ENCODE measurements around the gene PIH1D2. TPM values are rescaled to one million over a fixed set of nuclear protein-coding genes. Genes with fewer than 3 reads are reported as not detected.
A peak's percentile ranks its signal among the peaks of the same experiment; 100 is the strongest.

Gene PIH1D2
- total and polyA plus RNA-seq, 2 experiments from 2014 or later: 0.60 to 3.1 TPM

DNA sequence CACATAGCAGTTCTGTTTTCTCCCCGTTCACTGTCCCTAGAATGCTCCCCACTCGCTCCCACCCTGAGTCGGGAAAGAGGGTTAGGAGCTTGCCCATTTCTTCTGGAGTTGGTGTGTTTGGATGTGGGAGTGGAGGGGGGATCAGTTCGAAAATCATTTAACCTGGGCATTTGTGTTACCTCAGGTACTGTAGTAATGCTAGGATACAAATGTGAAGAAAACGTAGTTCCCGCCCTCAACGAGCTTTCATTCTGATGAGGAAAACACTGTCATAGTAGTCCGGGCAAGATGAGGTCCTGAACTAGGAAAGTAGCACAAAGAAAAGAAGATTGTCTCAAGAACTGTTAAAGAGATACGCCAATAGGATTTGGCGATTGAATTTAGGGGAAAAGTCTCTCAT, 13.4 kb upstream of the PIH1D2 start:
- Histone ChIP-seq H4K20me1 (ENCODE audit: insufficient read depth, poor library complexity, severe bottlenecking) (peaks cover 4% of the 10 kb centered on the region), H3K4me1 (ENCODE audit: insufficient read depth) (peaks cover 14% of the 10 kb centered on the region), H3K36me3 (replicated peaks; ENCODE audit: insufficient read depth, low read depth) (peaks cover 3% of the 10 kb centered on the region), H3K79me2 (peaks cover 49% of the 10 kb centered on the region), H3K4me2 (peak overlapping the region; percentile 91), H3K27ac (peak overlapping the region; percentile 30), H2AFZ (peak overlapping the region; percentile 60), H3K27me3 (no peaks in the 10 kb centered on the region), H3K9me3 (ENCODE audit: low read depth) (no peaks in the 10 kb centered on the region), H3K4me3 (peak overlapping the region; percentile 28), H3K9me2 (replicated peaks; ENCODE audit: insufficient read depth) (no peaks in the 10 kb centered on the region)
- 19% methylated on average over 10 of the region's 10 CpGs for WGBS (ENCODE audit: low lambda C conversion rate, missing lambda C conversion rate)
- DNase-seq (ENCODE audit: low spot score): no peak
- TF ChIP-seq EZH2 (IDR thresholded peaks at IDR 0.05; ENCODE audit: borderline replicate concordance): no peak
- TF ChIP-seq, protein P1, sequence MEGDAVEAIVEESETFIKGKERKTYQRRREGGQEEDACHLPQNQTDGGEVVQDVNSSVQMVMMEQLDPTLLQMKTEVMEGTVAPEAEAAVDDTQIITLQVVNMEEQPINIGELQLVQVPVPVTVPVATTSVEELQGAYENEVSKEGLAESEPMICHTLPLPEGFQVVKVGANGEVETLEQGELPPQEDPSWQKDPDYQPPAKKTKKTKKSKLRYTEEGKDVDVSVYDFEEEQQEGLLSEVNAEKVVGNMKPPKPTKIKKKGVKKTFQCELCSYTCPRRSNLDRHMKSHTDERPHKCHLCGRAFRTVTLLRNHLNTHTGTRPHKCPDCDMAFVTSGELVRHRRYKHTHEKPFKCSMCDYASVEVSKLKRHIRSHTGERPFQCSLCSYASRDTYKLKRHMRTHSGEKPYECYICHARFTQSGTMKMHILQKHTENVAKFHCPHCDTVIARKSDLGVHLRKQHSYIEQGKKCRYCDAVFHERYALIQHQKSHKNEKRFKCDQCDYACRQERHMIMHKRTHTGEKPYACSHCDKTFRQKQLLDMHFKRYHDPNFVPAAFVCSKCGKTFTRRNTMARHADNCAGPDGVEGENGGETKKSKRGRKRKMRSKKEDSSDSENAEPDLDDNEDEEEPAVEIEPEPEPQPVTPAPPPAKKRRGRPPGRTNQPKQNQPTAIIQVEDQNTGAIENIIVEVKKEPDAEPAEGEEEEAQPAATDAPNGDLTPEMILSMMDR (IDR thresholded peaks at IDR 0.05; ENCODE audit: poor library complexity): no peak
- no peak for TF ChIP-seq EZH2phosphoT487 (IDR thresholded peaks at IDR 0.05; ENCODE audit: low read depth, severe bottlenecking, unreplicated experiment)

DNA sequence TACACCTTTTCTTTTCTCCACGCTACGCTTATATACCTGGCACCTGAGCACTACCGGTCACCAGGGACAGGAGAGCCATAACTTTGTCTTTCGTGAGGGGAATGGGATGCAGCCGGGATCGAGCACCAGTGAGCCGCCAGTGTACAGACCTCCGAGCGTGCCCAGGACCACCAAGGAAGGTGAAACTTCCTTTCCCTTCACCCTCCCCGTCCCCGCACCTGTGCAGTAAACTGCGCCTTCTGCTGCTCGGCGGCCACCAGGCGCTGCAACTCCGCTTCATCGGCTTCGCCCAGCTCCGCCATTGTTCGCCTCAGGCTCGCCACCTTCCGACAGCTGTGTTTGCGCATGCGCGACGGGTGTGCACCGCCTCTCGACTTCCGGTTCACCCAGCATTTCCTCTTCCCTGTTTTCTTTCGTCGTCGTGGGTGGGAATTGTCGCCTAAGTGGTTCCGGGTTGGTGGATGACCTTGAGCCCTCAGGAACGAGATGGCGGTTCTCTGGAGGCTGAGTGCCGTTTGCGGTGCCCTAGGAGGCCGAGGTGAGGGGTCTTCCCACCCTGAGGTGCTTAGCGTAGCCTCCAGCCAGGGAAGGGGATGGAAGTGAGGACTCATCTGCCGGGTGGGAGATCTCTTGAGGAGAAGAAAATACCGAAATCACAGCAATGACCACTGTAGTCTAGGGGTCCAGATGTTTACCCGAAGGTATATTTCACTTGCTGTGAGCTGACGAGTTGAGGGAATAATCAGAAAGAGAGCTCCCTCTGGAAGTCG, 12.8 kb upstream of the PIH1D2 start, which contains the start of the genes SDHD and TIMM8B:
TSS of gene SDHD (plus strand) at position 452 of the 770 bp plus-strand sequence. CDS start at position 487, 35 bp downstream.
TSS of gene TIMM8B (minus strand) at position 335 of the 770 bp plus-strand sequence. CDS start at position 302, 33 bp downstream.
- TF ChIP-seq EZH2 (IDR thresholded peaks at IDR 0.05; ENCODE audit: borderline replicate concordance): no peak
- TF ChIP-seq, protein P1 (IDR thresholded peaks at IDR 0.05; ENCODE audit: poor library complexity): peak; percentile 28
- no peak for TF ChIP-seq EZH2phosphoT487 (IDR thresholded peaks at IDR 0.05; ENCODE audit: low read depth, severe bottlenecking, unreplicated experiment)
- Histone ChIP-seq H3K27ac (peak within 1 kb of the TSS; percentile 45), H3K79me2 (peaks cover 49% of the 10 kb centered on the region), H3K36me3 (replicated peaks; ENCODE audit: insufficient read depth, low read depth) (peaks cover 3% of the 10 kb centered on the region), H2AFZ (peak within 1 kb of the TSS; percentile 63), H3K9me2 (replicated peaks; ENCODE audit: insufficient read depth) (no peaks in the 10 kb centered on the region), H3K9me3 (ENCODE audit: low read depth) (no peaks in the 10 kb centered on the region), H3K27me3 (no peaks in the 10 kb centered on the region), H3K4me2 (peak within 1 kb of the TSS; percentile 96), H3K4me3 (peak within 1 kb of the TSS; percentile 64), H4K20me1 (ENCODE audit: insufficient read depth, poor library complexity, severe bottlenecking) (peaks cover 4% of the 10 kb centered on the region), H3K4me1 (ENCODE audit: insufficient read depth) (peaks cover 14% of the 10 kb centered on the region)
- WGBS (ENCODE audit: low lambda C conversion rate, missing lambda C conversion rate): under 1% methylated on average over 45 of the region's 45 CpGs
- peak; percentile 99 for DNase-seq (ENCODE audit: low spot score)

DNA sequence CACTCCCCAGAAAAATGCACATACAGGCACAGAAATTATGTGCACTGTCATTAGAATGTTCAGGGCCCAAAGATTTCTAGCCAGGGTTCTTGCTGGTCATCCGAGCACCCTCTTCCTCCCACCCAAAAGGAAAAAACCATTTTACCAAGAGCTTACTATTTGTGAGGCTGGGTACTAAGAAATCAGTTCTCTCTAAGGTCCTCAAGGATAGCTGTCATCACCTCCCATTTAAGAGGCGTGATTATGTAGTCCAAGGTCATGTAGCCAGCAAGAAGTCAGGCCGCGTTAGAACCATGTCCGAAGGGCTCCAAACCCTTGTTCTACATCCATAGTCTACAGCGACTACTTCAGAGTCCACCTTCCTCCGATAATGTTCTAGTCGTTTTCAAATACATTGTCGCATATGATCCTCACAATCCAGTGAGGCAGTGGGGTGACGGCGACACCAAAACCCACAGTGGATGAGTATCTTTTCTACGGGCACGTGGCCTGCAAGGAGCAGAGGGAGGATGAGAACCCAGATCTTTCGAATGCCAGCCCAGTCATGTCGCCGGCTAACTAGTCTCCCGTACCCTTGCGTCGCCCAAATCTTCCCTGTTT, 12.1 kb upstream of the PIH1D2 start:
- Histone ChIP-seq H3K9me2 (replicated peaks; ENCODE audit: insufficient read depth) (no peaks in the 10 kb centered on the region), H3K4me2 (peak overlapping the region; percentile 96), H2AFZ (peak overlapping the region; percentile 63), H3K36me3 (replicated peaks; ENCODE audit: insufficient read depth, low read depth) (peaks cover 3% of the 10 kb centered on the region), H4K20me1 (ENCODE audit: insufficient read depth, poor library complexity, severe bottlenecking) (peaks cover 4% of the 10 kb centered on the region), H3K9me3 (ENCODE audit: low read depth) (no peaks in the 10 kb centered on the region), H3K27me3 (no peaks in the 10 kb centered on the region), H3K4me3 (peak overlapping the region; percentile 64), H3K79me2 (peaks cover 49% of the 10 kb centered on the region), H3K4me1 (ENCODE audit: insufficient read depth) (peaks cover 14% of the 10 kb centered on the region), H3K27ac (peak overlapping the region; percentile 45)
- WGBS (ENCODE audit: low lambda C conversion rate, missing lambda C conversion rate): 5% methylated on average over 19 of the region's 19 CpGs
- DNase-seq (ENCODE audit: low spot score): peak; percentile 27
- TF ChIP-seq EZH2 (IDR thresholded peaks at IDR 0.05; ENCODE audit: borderline replicate concordance) (no peak), EZH2phosphoT487 (IDR thresholded peaks at IDR 0.05; ENCODE audit: low read depth, severe bottlenecking, unreplicated experiment) (no peak)
- TF ChIP-seq, protein P1 (IDR thresholded peaks at IDR 0.05; ENCODE audit: poor library complexity): no peak
